ENCODE results near the gene ZNF789. TPM values are rescaled to one million over a fixed set of nuclear protein-coding genes. Genes with fewer than 3 reads are reported as not detected.

Gene ZNF789
- total RNA-seq, result 40.7 TPM

DNA sequence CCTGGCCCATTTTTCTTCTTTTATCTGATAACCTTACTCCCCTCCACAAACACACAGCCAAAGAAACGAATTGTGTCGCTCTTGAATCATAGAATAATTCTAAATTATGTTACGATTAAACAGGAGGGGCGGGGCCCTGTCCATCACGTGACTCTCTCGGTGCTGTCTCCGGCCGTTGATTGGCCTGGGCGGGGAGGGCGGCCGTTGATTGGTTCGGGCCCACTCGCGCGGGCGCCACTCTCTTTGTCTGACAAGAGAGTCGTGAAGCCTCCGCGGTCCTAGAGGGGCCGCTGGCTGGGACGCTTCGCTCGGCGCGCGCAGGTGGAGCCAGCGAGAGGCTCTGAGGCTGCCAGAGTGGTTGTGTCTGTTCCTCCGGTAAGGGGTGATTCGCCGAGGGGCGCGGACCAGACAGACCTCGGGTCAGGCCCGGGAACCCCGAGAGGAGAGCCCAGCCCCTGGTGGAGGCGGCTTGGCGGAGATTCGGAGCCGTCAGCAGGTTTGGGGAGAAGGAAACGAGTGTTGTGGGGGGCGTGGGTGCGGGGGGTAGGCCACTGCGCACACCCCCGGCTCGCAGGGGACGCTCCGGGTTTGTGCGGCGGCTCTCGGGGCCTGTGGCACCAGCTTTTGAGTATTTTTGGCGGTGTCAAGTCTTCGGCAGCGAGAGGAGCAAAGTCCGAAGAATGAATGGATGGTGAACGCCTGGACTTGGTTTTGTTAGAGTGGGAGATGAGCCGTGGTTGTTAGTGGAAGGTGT is at the start of gene ZNF789:
Gene ZNF789, plus strand, starts transcription at position 330 of the 754 bp plus-strand sequence. CDS start 3,567 bp downstream, outside the sequence.

DNA sequence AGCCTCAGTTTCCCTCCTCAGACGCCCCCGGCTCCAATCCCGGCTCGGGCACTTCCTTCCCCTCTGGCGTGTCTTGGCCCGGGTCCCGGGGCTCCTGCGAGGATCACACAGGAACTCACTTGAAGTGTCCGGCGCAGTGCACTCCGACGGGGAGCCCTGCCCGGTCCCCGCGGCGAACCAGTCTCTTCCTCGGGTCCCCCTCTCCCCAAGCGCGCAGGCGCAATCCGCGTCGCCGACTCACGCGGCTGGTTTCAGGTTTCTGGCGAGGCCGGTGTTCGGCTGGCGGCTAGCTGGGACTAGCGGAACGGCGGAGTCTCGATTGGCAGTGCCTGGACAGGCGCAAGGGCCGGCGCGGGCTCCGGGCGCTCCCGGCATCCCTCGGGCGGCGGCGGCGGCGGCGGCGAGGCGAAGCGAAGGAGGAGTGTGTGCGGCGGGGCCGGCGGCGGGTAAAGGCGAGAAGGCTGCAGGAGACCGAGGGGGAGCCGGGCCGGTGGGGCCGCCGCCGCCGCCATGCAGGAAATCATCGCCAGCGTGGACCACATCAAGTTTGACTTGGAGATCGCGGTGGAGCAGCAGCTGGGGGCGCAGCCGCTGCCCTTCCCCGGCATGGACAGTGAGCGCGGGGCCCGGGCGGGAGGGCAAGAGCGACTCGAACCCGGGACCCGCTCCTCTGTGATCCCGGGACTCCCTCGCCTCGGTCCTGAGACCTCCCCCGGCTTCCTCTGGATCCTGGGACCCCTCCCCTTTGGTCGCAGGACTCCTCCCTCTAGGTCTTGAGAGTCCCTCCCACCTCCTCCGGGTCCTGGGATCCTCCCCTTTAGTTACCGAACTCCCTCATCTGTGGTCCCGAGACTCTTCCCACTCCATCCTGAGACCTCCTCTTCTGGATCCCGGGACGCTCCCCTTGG is 33.9 kb upstream of the ZNF789 start, which contains the start of the genes CPSF4 and PTCD1:
Gene CPSF4, plus strand, starts transcription at position 371 of the 908 bp plus-strand sequence. Its CDS starts 140 bp downstream, at position 511.
Gene PTCD1, minus strand, starts transcription at position 226 of the 908 bp plus-strand sequence. CDS start 3,556 bp downstream, outside the sequence.

DNA sequence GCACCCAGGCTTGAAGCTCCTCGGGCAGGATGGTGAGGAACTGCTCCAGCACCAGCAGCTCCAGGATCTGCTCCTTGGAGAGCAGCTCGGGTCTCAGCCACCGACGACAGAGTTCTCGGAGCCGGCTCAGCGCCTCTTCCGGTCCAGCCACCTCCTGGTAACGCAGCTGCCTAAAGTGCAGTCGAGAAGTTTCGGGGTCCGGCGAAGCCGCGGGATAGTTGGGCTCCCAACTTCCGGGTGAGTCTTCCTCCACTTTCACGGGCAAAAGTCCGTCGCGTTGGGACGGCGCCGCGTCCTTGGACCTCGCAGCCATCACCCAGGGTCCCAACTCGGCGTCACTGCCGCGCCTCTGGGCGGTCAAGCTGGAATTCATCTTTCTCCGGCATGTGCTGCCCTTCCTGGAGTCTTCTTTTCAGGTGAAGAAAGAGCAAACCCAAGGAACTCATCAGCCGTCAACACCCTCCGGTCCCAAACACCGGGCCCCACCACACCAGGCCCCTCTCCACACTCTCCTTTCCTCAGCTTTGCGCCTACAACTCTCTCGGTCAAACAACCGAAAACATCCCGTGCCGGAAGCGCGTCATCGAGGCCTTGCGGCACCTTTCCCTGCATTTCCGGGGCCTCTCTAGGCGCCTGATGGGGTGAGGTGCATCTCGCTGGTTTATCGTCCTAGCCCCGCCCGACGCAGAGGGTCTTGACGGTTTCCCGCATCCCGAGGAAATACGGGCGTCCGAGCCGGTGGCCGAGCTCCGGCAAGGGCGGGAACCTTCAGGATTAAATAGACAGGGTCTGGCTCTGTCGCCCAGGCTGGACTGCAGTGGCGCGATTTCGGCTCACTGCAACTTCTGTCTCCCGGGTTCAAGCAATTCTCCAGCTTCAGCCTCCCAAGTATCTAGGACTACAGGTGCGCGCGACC is 27.3 kb downstream of the ZNF789 start, which contains the start of gene ZNF394:
Gene ZNF394, minus strand, starts transcription at position 561 of the 916 bp plus-strand sequence. Its CDS starts 188 bp downstream, at position 373.

DNA sequence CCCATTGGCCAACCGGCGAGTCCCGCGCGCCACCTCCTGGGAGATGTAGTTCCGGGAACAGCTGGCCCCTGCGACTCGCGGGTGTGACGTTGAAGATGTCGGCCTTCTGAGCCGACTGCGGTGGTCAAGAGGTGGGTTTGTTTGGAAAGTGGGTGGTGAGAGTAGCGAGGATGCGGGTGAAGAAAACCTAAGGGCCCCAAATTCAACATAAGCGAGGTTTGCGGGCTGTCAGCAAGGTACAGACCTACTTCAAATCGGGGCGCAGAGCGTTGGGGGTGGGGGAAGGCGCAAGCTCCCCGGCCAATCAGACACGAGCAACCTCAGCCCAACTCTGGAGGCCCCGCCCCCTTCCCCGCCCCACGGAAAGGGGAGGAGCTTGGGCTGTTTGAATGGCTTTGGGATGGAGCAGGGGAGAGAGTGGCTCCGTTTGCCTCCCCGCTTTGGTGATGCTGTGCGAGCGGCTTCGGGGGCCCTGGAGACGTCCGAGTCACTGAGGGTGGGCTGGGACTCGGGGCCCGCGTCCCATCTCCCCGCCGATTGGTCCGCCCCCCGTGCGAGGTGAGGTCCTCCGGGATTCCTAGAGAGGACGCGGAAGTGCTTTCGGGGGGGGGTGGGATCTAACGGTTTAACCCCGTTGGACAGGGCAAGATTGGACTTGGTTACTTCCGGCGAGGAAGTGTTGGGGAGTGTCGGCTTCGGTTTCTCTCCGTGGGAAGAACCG is 32.1 kb downstream of the ZNF789 start, which contains the start of gene ZKSCAN5:
Gene ZKSCAN5, plus strand, starts transcription at position 60 of the 721 bp plus-strand sequence. CDS start 1,383 bp downstream, outside the sequence.

Other genes starting within 250 kb of the ZNF789 start
- not detected for gene MYH16, start 200.1 kb upstream of the ZNF789 start, total RNA-seq
- gene ARPC1A, start 147.0 kb upstream of the ZNF789 start, total RNA-seq, result 81.1 TPM
- 7.2 TPM for gene ARPC1B, start 98.2 kb upstream of the ZNF789 start, total RNA-seq
- 23.5 TPM for gene PDAP1, start 64.3 kb upstream of the ZNF789 start, total RNA-seq
- gene BUD31, start 63.9 kb upstream of the ZNF789 start, total RNA-seq, result 43.2 TPM
- 7.5 TPM for gene PTCD1, start 34.1 kb upstream of the ZNF789 start, total RNA-seq
- 59.2 TPM for gene CPSF4, start 33.9 kb upstream of the ZNF789 start, total RNA-seq
- 187 TPM for gene ATP5MF, start 6.7 kb upstream of the ZNF789 start, total RNA-seq
- gene ZNF394, start 27.4 kb downstream of the ZNF789 start, total RNA-seq, result 24.1 TPM
- gene ZKSCAN5, start 31.8 kb downstream of the ZNF789 start, total RNA-seq, result 31.3 TPM
- 17.2 TPM for gene FAM200A, start 79.2 kb downstream of the ZNF789 start, total RNA-seq
- 136 TPM for gene ZNF655, start 85.8 kb downstream of the ZNF789 start, total RNA-seq
- not detected for gene TMEM225B, start 125.4 kb downstream of the ZNF789 start, total RNA-seq
- gene ZSCAN25, start 144.1 kb downstream of the ZNF789 start, total RNA-seq, result 33.8 TPM
- 0.63 TPM for gene CYP3A5, start 207.1 kb downstream of the ZNF789 start, total RNA-seq

Data from parietal lobe (tissue), 1 donor.